MCF 10A (cell line): ENCODE results near the gene RALGPS1. TPM values are rescaled to one million over a fixed set of nuclear protein-coding genes. Genes with fewer than 3 reads are reported as not detected.

Source experiments
- BruUV-seq: library from RNA; stranded (reverse); fragments of 400-500 nt; replicated peaks from 2 replicates; lab custom pipeline; 2021; lab: Mats Ljungman, UMichigan
- CTCF ChIA-PET: fragments of 300-600 bp; sonication (Branson Sonifier 250); formaldehyde crosslinking; extraction: SDS; loops from one replicate; lab custom pipeline; 2021; ENCODE audit warnings: antibody characterized with exemption, inconsistent platforms; lab: Yijun Ruan, JAX
- POLR2A ChIA-PET: fragments of 300-600, 350-650 bp; sonication (Branson Sonifier 250); formaldehyde crosslinking; extraction: SDS; loops from one replicate; lab custom pipeline; 2020; ENCODE audit warnings: antibody characterized with exemption, inconsistent platforms; lab: Yijun Ruan, JAX
- DNase-seq: peaks from one replicate; pipeline ENCODE4 v3.0.0-alpha.2; 2018; ENCODE audit not compliant: unreplicated experiment
- H3K27ac Mint-ChIP-seq: one replicate; pipeline ENCODE4 v1.8.0; 2022; ENCODE audit warnings: mild to moderate bottlenecking, low read depth, mixed read lengths; ENCODE audit not compliant: unreplicated experiment
- H3K27me3 Mint-ChIP-seq: one replicate; pipeline ENCODE4 v1.8.0; 2022; ENCODE audit warnings: mixed read lengths; ENCODE audit not compliant: insufficient read depth, unreplicated experiment
- H3K36me3 Mint-ChIP-seq: one replicate; pipeline ENCODE4 v1.8.0; 2022; ENCODE audit warnings: mild to moderate bottlenecking, moderate library complexity, mixed read lengths; ENCODE audit not compliant: insufficient read depth, unreplicated experiment
- H3K4me1 Mint-ChIP-seq: one replicate; pipeline ENCODE4 v1.8.0; 2022; ENCODE audit warnings: mixed read lengths; ENCODE audit not compliant: insufficient read depth, unreplicated experiment
- H3K4me3 Mint-ChIP-seq: one replicate; pipeline ENCODE4 v1.8.0; 2022; ENCODE audit warnings: mild to moderate bottlenecking, moderate library complexity, mixed read lengths; ENCODE audit not compliant: unreplicated experiment
- H3K9me3 Mint-ChIP-seq: one replicate; pipeline ENCODE4 v1.8.0; 2022; ENCODE audit warnings: mixed read lengths; ENCODE audit not compliant: unreplicated experiment
- CTCF ChIP-seq: fragments of 200-600 bp; IDR thresholded peaks from one replicate; pipeline ENCODE4 v1.8.0; 2022; ENCODE audit warnings: antibody characterized with exemption, mild to moderate bottlenecking; ENCODE audit not compliant: unreplicated experiment
- intact Hi-C: fragments of 100-400 bp; cut with micrococcal nuclease; formaldehyde crosslinking; loops from 2 replicates; pipeline ENCODE4 v1.14.1; 2022
- total RNA-seq: library from RNA; stranded (reverse); gene quantifications from 2 replicates; pipeline ENCODE4 v1.2.3, GENCODE V29; 2022

Gene RALGPS1
- total RNA-seq, 1 experiment from 2014 or later = 2.4 TPM

GRCh38 chr9:127181315-127181580 is 266.7 kb downstream of the RALGPS1 start:
- Mint-ChIP-seq H3K36me3 (peaks cover 5% of the 10 kb centered on the region), H3K27me3 (peaks cover 17% of the 10 kb centered on the region), H3K4me3 (no peak overlapping the region), H3K27ac (no peak overlapping the region), H3K4me1 (peaks cover 7% of the 10 kb centered on the region), H3K9me3 (no peaks in the 10 kb centered on the region)
- intact Hi-C loops = no loop called here
- DNase-seq = no peak
- ChIA-PET CTCF (interaction anchor here (1.7 kb wide), 1 partner anchor 17 kb away, joined by 3 read pairs; no protein-coding TSS in a partner anchor), POLR2A (interaction anchor here (0.7 kb wide), 1 partner anchor 38 kb away, joined by 3 read pairs; no protein-coding TSS in a partner anchor)
- no TSS peak for BruUV-seq
- no peak for TF ChIP-seq CTCF

- BruUV-seq = no TSS peak
- H3K4me1 Mint-ChIP-seq = peaks cover 11% of the 10 kb centered on the region
- TF ChIP-seq CTCF = no peak
These were observed 267.1 kb downstream of the RALGPS1 start for GRCh38 chr9:127181595-127182190.

GRCh38 chr9:127182901-127183746 is 268.5 kb downstream of the RALGPS1 start:
- H3K4me1 Mint-ChIP-seq = peaks cover 11% of the 10 kb centered on the region
- no peak for TF ChIP-seq CTCF
- CTCF ChIA-PET = interaction anchor here (0.6 to 1.7 kb wide), 4 partner anchors 16 to 292 kb away, joined by 3 read pairs; no protein-coding TSS in a partner anchor
- H3K9me3 Mint-ChIP-seq = no peaks in the 10 kb centered on the region
- no peak for DNase-seq
- peaks cover 17% of the 10 kb centered on the region for H3K27me3 Mint-ChIP-seq
- no peak overlapping the region for H3K4me3 Mint-ChIP-seq
- POLR2A ChIA-PET = interaction anchor here (0.5 kb wide), 1 partner anchor 89 kb away, joined by 3 read pairs; no protein-coding TSS in a partner anchor
- no peak overlapping the region for H3K27ac Mint-ChIP-seq
- intact Hi-C loops = no loop called here
- no TSS peak for BruUV-seq
- peaks cover 5% of the 10 kb centered on the region for H3K36me3 Mint-ChIP-seq

More at GRCh38 chr9:127181595-127182190, 267.1 kb downstream of the RALGPS1 start:
- no peak for DNase-seq
- Mint-ChIP-seq H3K36me3 (peaks cover 5% of the 10 kb centered on the region), H3K9me3 (no peaks in the 10 kb centered on the region), H3K4me3 (no peak overlapping the region), H3K27me3 (peaks cover 17% of the 10 kb centered on the region), H3K27ac (no peak overlapping the region)
- intact Hi-C loops = no loop called here
- ChIA-PET CTCF (interaction anchor here (1.7 kb wide), 1 partner anchor 17 kb away, joined by 3 read pairs; no protein-coding TSS in a partner anchor), POLR2A (interaction anchor here (0.7 kb wide), 1 partner anchor 38 kb away, joined by 3 read pairs; no protein-coding TSS in a partner anchor)
